Fibroblast of lung (primary cell): ENCODE results near the gene ROBO4.

Experiments used
- CTCF ChIP-seq, 2 donors: IDR thresholded peaks in 1 of 2; conservative IDR thresholded peaks in 1 of 2; 1 replicate in 1 of 2; 2 replicates in 1 of 2; pipeline ENCODE4 v1.5.1; 2011 to 2012; ENCODE audit warnings: low read length in 2 of 2, control low read depth in 1 of 2, inconsistent platforms in 1 of 2, low read depth in 1 of 2, mild to moderate bottlenecking in 1 of 2
- EZH2 ChIP-seq: IDR thresholded peaks from 2 replicates; pipeline ENCODE4 v1.5.1; 2012; ENCODE audit warnings: low read length, control low read depth, mild to moderate bottlenecking; ENCODE audit errors: missing control alignments

GRCh38 chr11:124934862-124935547 lies 37.3 kb upstream of the ROBO4 start:
- TF ChIP-seq CTCF (conservative IDR thresholded peaks at IDR 0.05 in 1 of 2, IDR thresholded peaks at IDR 0.05 in 1 of 2; ENCODE audit: low read depth in 1 of 2, low read length in 2 of 2) (peak; percentile 18 to 31), EZH2 (no peak)
